HEK293 (cell line): ENCODE data around the gene STK24.

Experiments
- CTCF ChIA-PET: fragments of 350-600 bp; formaldehyde crosslinking; extraction: SDS; loops from one replicate; lab custom pipeline; 2021; ENCODE audit warnings: antibody characterized with exemption; lab: Yijun Ruan, JAX
- POLR2A ChIA-PET: fragments of 300-600 bp; formaldehyde crosslinking; extraction: SDS; loops from one replicate; lab custom pipeline; 2020; ENCODE audit warnings: antibody characterized with exemption, inconsistent platforms; lab: Yijun Ruan, JAX
- H3K27ac ChIP-seq: fragments of 200-500 bp; sonication (Bioruptor generic); 2 replicates; pipeline ENCODE4 v1.5.1; 2014; ENCODE audit warnings: low read depth, low read length, control low read depth, inconsistent platforms; ENCODE audit errors: extremely low read depth
- H3K36me3 ChIP-seq, 2 experiments: fragments of 200-500 bp in 1 of 2; sonication (Bioruptor generic) in 1 of 2; 1 replicate in 1 of 2; 2 replicates in 1 of 2; pipeline ENCODE4 v1.5.1; 2014 to 2017; ENCODE audit warnings: inconsistent platforms in 2 of 2, low read length in 2 of 2; ENCODE audit not compliant: control insufficient read depth in 2 of 2, insufficient read depth in 1 of 2
- H3K4me1 ChIP-seq: fragments of 200-500 bp; sonication (Bioruptor generic); 2 replicates; pipeline ENCODE4 v1.5.1; 2014; ENCODE audit warnings: mild to moderate bottlenecking, low read length, inconsistent platforms; ENCODE audit not compliant: control insufficient read depth, insufficient read depth
- H3K4me3 ChIP-seq: 2 replicates; pipeline ENCODE4 v1.5.1; 2011; ENCODE audit warnings: low read depth, mild to moderate bottlenecking, control low read depth, low read length, moderate library complexity
- H3K9me3 ChIP-seq: fragments of 200-500 bp; sonication (Bioruptor generic); 2 replicates; pipeline ENCODE4 v1.5.1; 2014; ENCODE audit warnings: low read depth, low read length, inconsistent platforms; ENCODE audit not compliant: control insufficient read depth, insufficient read depth
- BCL6B ChIP-seq: fragments of 450-650 bp; formaldehyde crosslinking; IDR thresholded peaks from 2 replicates; pipeline ENCODE4 v1.5.1; 2017; ENCODE audit warnings: missing biosample characterization, missing genetic modification characterization
- INSM2 ChIP-seq: fragments of 450-650 bp; formaldehyde crosslinking; IDR thresholded peaks from 2 replicates; pipeline ENCODE4 v1.5.1; 2016; ENCODE audit warnings: missing biosample characterization, missing genetic modification characterization
- OSR2 ChIP-seq: fragments of 450-650 bp; formaldehyde crosslinking; IDR thresholded peaks from 2 replicates; pipeline ENCODE4 v1.5.1; 2016; ENCODE audit warnings: missing biosample characterization, missing genetic modification characterization
- PRDM4 ChIP-seq: fragments of 450-650 bp; formaldehyde crosslinking; IDR thresholded peaks from 2 replicates; pipeline ENCODE4 v1.5.1; 2017; ENCODE audit warnings: missing biosample characterization, missing genetic modification characterization
- PRDM6 ChIP-seq: fragments of 450-650 bp; formaldehyde crosslinking; IDR thresholded peaks from 2 replicates; pipeline ENCODE4 v1.5.1; 2017; ENCODE audit warnings: missing biosample characterization, missing genetic modification characterization
- SCRT1 ChIP-seq: fragments of 450-650 bp; formaldehyde crosslinking; IDR thresholded peaks from 2 replicates; pipeline ENCODE4 v1.5.1; 2016; ENCODE audit warnings: missing biosample characterization, missing genetic modification characterization, borderline replicate concordance
- ZFP37 ChIP-seq: fragments of 450-650 bp; formaldehyde crosslinking; IDR thresholded peaks from 2 replicates; pipeline ENCODE4 v1.5.1; 2016; ENCODE audit warnings: missing biosample characterization, missing genetic modification characterization
- ZNF114 ChIP-seq: fragments of 450-650 bp; formaldehyde crosslinking; IDR thresholded peaks from 2 replicates; pipeline ENCODE4 v1.5.0; 2017; ENCODE audit warnings: missing biosample characterization, missing genetic modification characterization
- ZNF239 ChIP-seq: fragments of 450-650 bp; formaldehyde crosslinking; IDR thresholded peaks from 2 replicates; pipeline ENCODE4 v1.5.1; 2016; ENCODE audit warnings: missing biosample characterization, missing genetic modification characterization
- ZNF26 ChIP-seq: fragments of 450-650 bp; formaldehyde crosslinking; IDR thresholded peaks from 2 replicates; pipeline ENCODE4 v1.5.1; 2016; ENCODE audit warnings: missing biosample characterization, missing genetic modification characterization
- ZNF366 ChIP-seq: fragments of 450-650 bp; formaldehyde crosslinking; conservative IDR thresholded peaks from 2 replicates; pipeline ENCODE4 v1.5.1; 2016; ENCODE audit warnings: missing biosample characterization, missing genetic modification characterization
- ZNF473 ChIP-seq: fragments of 450-650 bp; formaldehyde crosslinking; IDR thresholded peaks from 2 replicates; pipeline ENCODE4 v1.5.1; 2017; ENCODE audit warnings: missing biosample characterization, missing genetic modification characterization
- ZNF571 ChIP-seq: fragments of 450-650 bp; formaldehyde crosslinking; IDR thresholded peaks from 2 replicates; pipeline ENCODE4 v1.5.0; 2017; ENCODE audit warnings: missing biosample characterization, missing genetic modification characterization
- ZNF658 ChIP-seq: fragments of 450-650 bp; formaldehyde crosslinking; IDR thresholded peaks from 2 replicates; pipeline ENCODE4; 2016; ENCODE audit warnings: missing biosample characterization, missing genetic modification characterization
- ZNF664 ChIP-seq: fragments of 450-650 bp; formaldehyde crosslinking; IDR thresholded peaks from 2 replicates; pipeline ENCODE4 v1.5.1; 2016; ENCODE audit warnings: missing biosample characterization, missing genetic modification characterization
- ZNF747 ChIP-seq: fragments of 450-650 bp; formaldehyde crosslinking; IDR thresholded peaks from 2 replicates; pipeline ENCODE4 v1.5.1; 2016; ENCODE audit warnings: missing biosample characterization, missing genetic modification characterization
- ZNF843 ChIP-seq: fragments of 450-650 bp; formaldehyde crosslinking; IDR thresholded peaks from 2 replicates; pipeline ENCODE4 v1.5.1; 2016; ENCODE audit warnings: missing biosample characterization, missing genetic modification characterization
- TF ChIP-seq, protein P1 (sequence below): fragments of 450-650 bp; formaldehyde crosslinking; IDR thresholded peaks from 2 replicates; pipeline ENCODE4 v1.5.1; 2016; ENCODE audit warnings: missing biosample characterization, missing genetic modification characterization

Gene STK24

GRCh38 chr13:98495627-98496478 lies 81.1 kb downstream of the STK24 start:
- Histone ChIP-seq H3K27ac (no peak overlapping the region), H3K4me1 (no peaks in the 10 kb centered on the region; the same call in 1 of the 2 replicates), H3K36me3 (peaks cover 0 to 10% of the 10 kb centered on the region in 2 experiments; a peak in 1 of 3 replicates), H3K9me3 (no peaks in the 10 kb centered on the region), H3K4me3 (no peak overlapping the region)
- TF ChIP-seq INSM2 (tag by site-specific recombination) (no peak), OSR2 (tag by site-specific recombination) (peak; percentile 47; the same call in 1 of the 2 replicates), ZNF571 (tag by site-specific recombination) (no peak), ZNF239 (tag by site-specific recombination) (no peak)
- CTCF ChIA-PET, result interaction anchor here (0.6 kb wide), 1 partner anchor 47 kb away, joined by 3 read pairs; no protein-coding TSS in a partner anchor
- POLR2A ChIA-PET, result interaction anchor here (1.0 kb wide), 1 partner anchor 11 kb away, joined by 3 read pairs; no protein-coding TSS in a partner anchor

DNA sequence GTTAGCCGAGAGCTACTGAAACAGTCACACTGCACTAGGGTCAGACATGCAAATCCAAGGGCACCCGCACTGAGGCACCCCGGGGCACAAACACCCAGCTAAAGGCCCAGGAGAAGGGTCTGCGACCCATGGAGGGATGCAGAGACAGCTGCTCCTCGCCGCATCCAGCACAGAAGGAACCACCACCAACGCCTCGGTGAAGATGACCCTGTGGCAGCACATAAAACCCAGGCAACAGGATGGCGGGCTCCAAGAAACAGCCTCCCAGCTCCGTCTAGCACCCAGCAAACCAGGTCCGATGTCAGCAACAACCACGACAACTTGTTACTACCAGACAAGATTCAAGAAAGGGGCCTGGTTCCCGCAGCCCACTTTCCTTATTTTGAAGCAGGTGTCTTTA lies 82.1 kb downstream of the STK24 start:
- TF ChIP-seq ZNF114 (tag by site-specific recombination) (no peak), PRDM4 (peak; percentile 90)
- no peak overlapping the region for H3K4me3 ChIP-seq
- H3K4me1 ChIP-seq, result peaks cover 3% of the 10 kb centered on the region; the same call in 1 of the 2 replicates
- H3K9me3 ChIP-seq, result no peaks in the 10 kb centered on the region
- ChIA-PET CTCF (no interaction called here), POLR2A (no interaction called here)
- H3K27ac ChIP-seq, result no peak overlapping the region
- H3K36me3 ChIP-seq, result peaks cover 0 to 10% of the 10 kb centered on the region in 2 experiments; a peak in 1 of 3 replicates

DNA sequence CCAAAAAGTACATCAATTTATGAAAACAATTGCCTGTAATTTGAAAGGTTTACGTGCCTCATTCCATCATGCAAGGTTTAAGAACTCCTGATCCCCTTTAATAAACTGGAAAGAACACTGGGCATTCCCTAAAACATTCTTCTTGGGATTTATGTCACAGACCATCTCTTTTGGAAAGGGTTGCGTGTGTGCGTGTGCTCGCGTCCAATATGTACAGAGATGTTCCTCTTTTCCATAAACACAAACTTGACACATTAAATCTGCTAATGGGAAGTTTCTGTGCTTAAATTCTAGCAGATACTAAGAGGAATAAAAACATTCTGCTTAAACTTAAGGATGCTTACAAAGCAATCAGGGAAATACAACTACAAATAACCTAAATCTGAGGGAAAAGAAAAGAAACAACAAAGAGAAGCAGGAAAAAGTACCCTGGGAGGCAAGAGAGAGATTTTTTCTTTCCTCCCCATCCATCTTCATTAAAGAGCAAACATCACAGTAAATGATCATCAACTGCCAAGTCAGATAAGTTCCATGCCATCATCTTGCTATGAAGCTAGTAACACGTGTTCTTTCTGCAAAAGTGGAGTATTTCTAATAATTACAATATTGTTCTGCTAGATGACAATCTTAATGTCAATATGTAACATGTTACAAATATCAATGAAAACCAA lies 83.7 kb downstream of the STK24 start:
- Histone ChIP-seq H3K4me3 (no peak overlapping the region), H3K4me1 (peaks cover 3% of the 10 kb centered on the region; the same call in 1 of the 2 replicates), H3K27ac (no peak overlapping the region), H3K9me3 (no peaks in the 10 kb centered on the region), H3K36me3 (no peaks in the 10 kb centered on the region)
- CTCF ChIA-PET, result no interaction called here
- POLR2A ChIA-PET, result no interaction called here
- TF ChIP-seq ZFP37 (tag by site-specific recombination) (no peak), BCL6B (tag by site-specific recombination) (no peak), ZNF473 (no peak), ZNF658 (no peak), ZNF843 (tag by site-specific recombination) (no peak), SCRT1 (tag by site-specific recombination) (no peak), ZNF26 (tag by site-specific recombination) (no peak), ZNF366 (0 out of 2 replicates have a peak, but pooled peaks have one; percentile 16), ZNF664 (no peak), PRDM6 (tag by site-specific recombination) (peak; percentile 79), ZNF747 (tag by site-specific recombination) (no peak)
- TF ChIP-seq, protein P1, sequence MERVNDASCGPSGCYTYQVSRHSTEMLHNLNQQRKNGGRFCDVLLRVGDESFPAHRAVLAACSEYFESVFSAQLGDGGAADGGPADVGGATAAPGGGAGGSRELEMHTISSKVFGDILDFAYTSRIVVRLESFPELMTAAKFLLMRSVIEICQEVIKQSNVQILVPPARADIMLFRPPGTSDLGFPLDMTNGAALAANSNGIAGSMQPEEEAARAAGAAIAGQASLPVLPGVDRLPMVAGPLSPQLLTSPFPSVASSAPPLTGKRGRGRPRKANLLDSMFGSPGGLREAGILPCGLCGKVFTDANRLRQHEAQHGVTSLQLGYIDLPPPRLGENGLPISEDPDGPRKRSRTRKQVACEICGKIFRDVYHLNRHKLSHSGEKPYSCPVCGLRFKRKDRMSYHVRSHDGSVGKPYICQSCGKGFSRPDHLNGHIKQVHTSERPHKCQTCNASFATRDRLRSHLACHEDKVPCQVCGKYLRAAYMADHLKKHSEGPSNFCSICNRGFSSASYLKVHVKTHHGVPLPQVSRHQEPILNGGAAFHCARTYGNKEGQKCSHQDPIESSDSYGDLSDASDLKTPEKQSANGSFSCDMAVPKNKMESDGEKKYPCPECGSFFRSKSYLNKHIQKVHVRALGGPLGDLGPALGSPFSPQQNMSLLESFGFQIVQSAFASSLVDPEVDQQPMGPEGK, result no peak
